ENCODE measurements around the gene CXCL1.
"Not testable (repeated sequence)": the region's sequence is repeated elsewhere in the genome, so short reads cannot be mapped to it uniquely, and the experiment has no call there.

DNA sequence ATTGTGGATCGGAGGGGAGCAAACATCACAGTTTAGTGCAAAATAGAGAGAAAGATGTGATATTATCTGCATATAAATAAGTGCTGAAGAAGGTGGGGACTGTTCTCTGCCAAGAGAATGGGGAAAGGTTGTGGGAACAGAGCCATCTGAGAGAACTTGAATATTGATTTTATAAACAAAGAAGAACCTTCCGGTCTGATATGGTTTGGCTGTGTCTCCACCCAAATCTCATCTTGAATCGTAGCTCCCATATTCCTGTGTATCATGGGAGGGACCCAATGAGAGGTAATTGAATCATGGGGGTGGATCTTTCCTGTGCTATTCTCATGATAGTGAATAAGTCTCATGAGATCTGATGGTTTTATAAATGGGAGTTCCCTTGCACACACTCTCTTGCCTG lies 30.1 kb downstream of the CXCL1 start:
- TF ChIP-seq, protein P1, sequence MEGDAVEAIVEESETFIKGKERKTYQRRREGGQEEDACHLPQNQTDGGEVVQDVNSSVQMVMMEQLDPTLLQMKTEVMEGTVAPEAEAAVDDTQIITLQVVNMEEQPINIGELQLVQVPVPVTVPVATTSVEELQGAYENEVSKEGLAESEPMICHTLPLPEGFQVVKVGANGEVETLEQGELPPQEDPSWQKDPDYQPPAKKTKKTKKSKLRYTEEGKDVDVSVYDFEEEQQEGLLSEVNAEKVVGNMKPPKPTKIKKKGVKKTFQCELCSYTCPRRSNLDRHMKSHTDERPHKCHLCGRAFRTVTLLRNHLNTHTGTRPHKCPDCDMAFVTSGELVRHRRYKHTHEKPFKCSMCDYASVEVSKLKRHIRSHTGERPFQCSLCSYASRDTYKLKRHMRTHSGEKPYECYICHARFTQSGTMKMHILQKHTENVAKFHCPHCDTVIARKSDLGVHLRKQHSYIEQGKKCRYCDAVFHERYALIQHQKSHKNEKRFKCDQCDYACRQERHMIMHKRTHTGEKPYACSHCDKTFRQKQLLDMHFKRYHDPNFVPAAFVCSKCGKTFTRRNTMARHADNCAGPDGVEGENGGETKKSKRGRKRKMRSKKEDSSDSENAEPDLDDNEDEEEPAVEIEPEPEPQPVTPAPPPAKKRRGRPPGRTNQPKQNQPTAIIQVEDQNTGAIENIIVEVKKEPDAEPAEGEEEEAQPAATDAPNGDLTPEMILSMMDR (IDR thresholded peaks at IDR 0.05; ENCODE audit: insufficient read depth, low read depth, low read length) = not testable (repeated sequence)
- not testable (repeated sequence) for TF ChIP-seq EZH2 (IDR thresholded peaks at IDR 0.05; ENCODE audit: insufficient read depth, low read length)
